ENCODE measurements around the gene CPNE5.

The CPNE5 gene

DNA sequence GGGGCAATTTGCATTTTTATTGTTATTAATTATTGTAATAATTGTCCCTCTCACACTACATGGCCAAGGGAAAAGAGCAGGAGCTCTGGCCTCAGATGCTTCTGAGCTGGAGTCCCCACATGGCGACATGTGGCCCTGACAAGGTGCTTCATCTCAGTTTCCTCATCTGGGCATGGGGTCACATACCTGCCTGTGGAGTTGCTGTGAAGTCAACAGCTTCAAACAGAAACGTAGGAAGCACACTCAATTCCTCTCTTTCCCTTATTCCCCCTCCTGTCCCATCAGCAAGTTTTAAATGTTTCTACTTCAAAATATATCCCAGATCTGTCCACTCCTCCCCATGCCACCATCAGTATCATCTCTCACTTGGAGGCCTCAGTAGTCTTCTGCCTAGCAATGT is 8.7 kb downstream of the CPNE5 start:
- no peak overlapping the region for H3K27ac ChIP-seq
- H3K27me3 ChIP-seq, result peaks cover 8% of the 10 kb centered on the region
- no peaks in the 10 kb centered on the region for H3K36me3 ChIP-seq
- H3K4me3 ChIP-seq (ENCODE audit: low read depth in 1 of 2, low read length in 1 of 2), result no peak overlapping the region
- TF ChIP-seq CTCF (IDR thresholded peaks at IDR 0.05), result no peak
- H3K9me3 ChIP-seq, result no peaks in the 10 kb centered on the region
- peaks cover 7 to 15% of the 10 kb centered on the region in 2 experiments for H3K4me1 ChIP-seq (ENCODE audit: control insufficient read depth in 1 of 2, insufficient read depth in 1 of 2, low read depth in 1 of 2, low read length in 1 of 2)

DNA sequence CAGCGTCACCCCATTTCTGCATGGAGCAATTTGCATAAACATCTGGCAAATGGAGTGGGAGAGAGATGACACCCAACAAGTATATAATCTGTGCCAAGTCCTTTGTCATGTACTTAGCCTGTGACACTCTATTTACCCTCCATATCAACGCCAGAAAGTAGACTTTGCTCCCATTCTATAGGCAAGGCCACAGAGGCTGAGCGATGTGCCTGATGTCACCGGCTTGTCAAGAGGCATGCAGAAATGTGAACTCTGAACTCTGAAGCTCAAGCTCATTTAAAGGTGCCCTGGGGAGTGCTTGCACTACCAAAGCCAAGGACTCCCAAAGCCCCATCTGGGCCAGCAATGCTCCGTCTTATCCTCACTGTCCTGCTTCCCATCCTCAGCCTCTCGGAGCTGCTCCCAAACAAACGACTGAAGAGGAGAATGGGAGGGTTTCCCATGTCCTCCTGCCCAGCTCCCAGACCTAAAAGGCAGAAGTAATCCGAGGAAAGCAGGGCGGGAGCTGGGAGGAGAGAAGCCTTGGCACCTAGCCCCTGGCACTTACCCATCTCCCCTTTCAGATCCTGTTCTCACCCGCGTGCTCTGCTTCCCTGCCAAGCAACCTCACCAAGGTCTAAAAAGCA is 9.2 kb downstream of the CPNE5 start:
- TF ChIP-seq CTCF (IDR thresholded peaks at IDR 0.05), result no peak
- peaks cover 7 to 15% of the 10 kb centered on the region in 2 experiments for H3K4me1 ChIP-seq (ENCODE audit: control insufficient read depth in 1 of 2, insufficient read depth in 1 of 2, low read depth in 1 of 2, low read length in 1 of 2)
- peaks cover 8% of the 10 kb centered on the region for H3K27me3 ChIP-seq
- H3K9me3 ChIP-seq, result no peaks in the 10 kb centered on the region
- H3K4me3 ChIP-seq (ENCODE audit: low read depth in 1 of 2, low read length in 1 of 2), result no peak overlapping the region
- H3K27ac ChIP-seq, result no peak overlapping the region
- H3K36me3 ChIP-seq, result no peaks in the 10 kb centered on the region

- H3K27me3 ChIP-seq, result peaks cover 8% of the 10 kb centered on the region
- no peak for TF ChIP-seq CTCF (IDR thresholded peaks at IDR 0.05)
- H3K9me3 ChIP-seq, result no peaks in the 10 kb centered on the region
- H3K4me1 ChIP-seq (ENCODE audit: control insufficient read depth in 1 of 2, insufficient read depth in 1 of 2, low read depth in 1 of 2, low read length in 1 of 2), result peaks cover 3 to 6% of the 10 kb centered on the region in 2 experiments
- H3K36me3 ChIP-seq, result no peaks in the 10 kb centered on the region
- no peak overlapping the region for H3K27ac ChIP-seq
- H3K4me3 ChIP-seq (ENCODE audit: low read depth in 1 of 2, low read length in 1 of 2), result no peak overlapping the region
Measured at GRCh38 chr6:36827261-36828079, 11.8 kb downstream of the CPNE5 start.

DNA sequence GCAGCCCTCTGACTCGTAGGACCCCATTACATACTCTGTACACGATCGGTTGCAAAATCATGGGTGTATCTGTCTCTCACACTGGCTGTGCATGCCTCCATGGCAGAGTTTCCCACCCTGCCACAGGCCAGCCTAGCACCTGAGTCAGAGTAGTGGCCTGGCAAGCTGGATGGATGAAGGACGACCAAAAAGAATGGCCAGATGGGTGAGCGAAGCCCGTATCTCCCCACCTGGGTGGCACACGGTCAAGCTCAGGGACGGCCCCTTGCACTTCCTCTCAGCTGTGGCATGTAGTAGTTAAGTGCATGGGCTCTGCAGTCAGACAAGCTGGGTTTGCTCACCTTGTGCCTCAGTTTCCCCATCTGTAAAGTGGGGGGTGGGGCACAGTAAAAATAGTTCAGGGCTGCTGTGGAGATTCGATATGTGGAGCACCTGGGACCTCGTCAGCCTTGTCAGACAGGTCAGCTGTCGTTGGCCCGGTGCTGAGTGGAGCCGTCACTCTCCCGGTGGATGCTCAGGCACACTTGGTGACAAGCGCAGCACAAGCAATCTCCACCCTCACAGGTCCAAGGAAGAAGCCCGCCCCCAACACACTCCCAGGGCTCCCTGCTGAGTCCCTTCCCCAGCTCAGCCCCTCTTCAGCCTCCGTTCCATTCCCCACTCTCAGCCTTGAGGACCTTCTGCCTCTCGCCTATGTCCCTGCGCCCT is 12.6 kb downstream of the CPNE5 start:
- TF ChIP-seq CTCF (IDR thresholded peaks at IDR 0.05), result no peak
- peaks cover 3 to 6% of the 10 kb centered on the region in 2 experiments for H3K4me1 ChIP-seq (ENCODE audit: control insufficient read depth in 1 of 2, insufficient read depth in 1 of 2, low read depth in 1 of 2, low read length in 1 of 2)

DNA sequence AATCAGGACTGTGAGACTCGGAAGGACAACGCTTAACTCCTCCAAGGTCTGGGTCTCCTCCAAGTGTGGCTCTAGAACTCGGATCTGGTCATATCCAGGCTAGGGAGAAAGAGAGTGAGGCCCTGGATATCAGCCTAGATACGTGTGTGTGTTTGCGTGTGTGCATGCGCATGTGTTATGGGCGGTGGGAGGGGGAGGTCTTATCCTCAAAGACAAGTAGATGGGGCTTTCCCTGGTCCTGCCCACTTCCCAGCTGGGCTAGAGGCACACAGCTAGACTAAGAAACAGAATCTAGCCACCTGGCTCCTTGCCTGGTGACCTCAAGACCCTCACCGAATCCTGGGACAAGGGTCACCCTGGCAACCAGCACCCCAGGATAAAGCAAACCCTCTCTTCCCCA is 13.2 kb downstream of the CPNE5 start:
- Histone ChIP-seq H3K27ac (no peak overlapping the region), H3K27me3 (peaks cover 8% of the 10 kb centered on the region), H3K9me3 (no peaks in the 10 kb centered on the region), H3K36me3 (no peaks in the 10 kb centered on the region), H3K4me1 (ENCODE audit: control insufficient read depth in 1 of 2, insufficient read depth in 1 of 2, low read depth in 1 of 2, low read length in 1 of 2) (peaks cover 3 to 6% of the 10 kb centered on the region in 2 experiments), H3K4me3 (ENCODE audit: low read depth in 1 of 2, low read length in 1 of 2) (no peak overlapping the region)
- no peak for TF ChIP-seq CTCF (IDR thresholded peaks at IDR 0.05)

More for the DNA sequence above, 12.6 kb downstream of the CPNE5 start:
- no peak overlapping the region for H3K27ac ChIP-seq
- no peaks in the 10 kb centered on the region for H3K36me3 ChIP-seq
- H3K4me3 ChIP-seq (ENCODE audit: low read depth in 1 of 2, low read length in 1 of 2), result no peak overlapping the region
- H3K27me3 ChIP-seq, result peaks cover 8% of the 10 kb centered on the region
- no peaks in the 10 kb centered on the region for H3K9me3 ChIP-seq

Measured in neutrophil (primary cell).